22Rv1 (cell line): ENCODE results near the gene CFDP1.

Experiments
- H3K27ac ChIP-seq: fragments of 450-650 bp; 2 replicates; pipeline ENCODE4 v1.5.1; 2017
- ZFX ChIP-seq: fragments of 450-650 bp; IDR thresholded peaks from 2 replicates; pipeline ENCODE4 v1.6.1; 2017; ENCODE audit warnings: antibody characterized with exemption, borderline replicate concordance
- TF ChIP-seq, protein P1 (sequence below): fragments of 450-650 bp; IDR thresholded peaks from 2 replicates; pipeline ENCODE4 v1.5.1; 2017; ENCODE audit warnings: mild to moderate bottlenecking

The CFDP1 gene

DNA sequence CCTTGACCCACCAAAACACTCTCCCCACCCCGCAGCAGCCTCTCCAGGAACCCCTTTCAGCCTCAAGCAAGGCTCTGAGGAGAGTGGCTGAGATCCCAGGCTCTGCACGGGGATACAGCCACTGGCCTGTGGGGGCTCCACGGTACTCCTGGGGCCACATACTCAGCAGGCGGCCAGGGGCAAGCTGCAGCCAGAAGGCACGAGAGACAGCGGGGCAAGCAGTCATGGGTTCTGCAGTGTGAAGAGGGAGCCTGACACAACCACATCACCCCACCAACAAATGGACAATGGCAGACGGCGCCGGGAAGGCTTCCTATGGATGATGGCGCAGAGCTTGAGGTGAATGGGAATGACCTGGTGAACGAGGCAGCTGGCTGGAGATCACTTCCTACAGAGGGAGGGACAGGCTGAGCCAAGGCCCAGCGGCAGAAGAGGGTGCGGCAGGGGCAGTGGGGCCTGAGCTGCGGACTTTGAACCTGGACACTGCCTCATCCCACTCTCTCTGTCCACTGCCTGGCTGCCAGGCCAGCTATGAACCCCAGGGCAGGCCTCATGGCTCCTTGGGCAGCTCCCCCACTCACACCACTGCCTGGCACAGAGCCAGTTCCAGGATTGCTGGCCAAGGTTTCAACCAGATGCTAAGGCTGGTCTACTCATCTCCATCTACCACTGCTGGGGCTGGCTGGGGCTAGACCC lies 171.1 kb downstream of the CFDP1 start:
- TF ChIP-seq ZFX = no peak
- TF ChIP-seq, protein P1, sequence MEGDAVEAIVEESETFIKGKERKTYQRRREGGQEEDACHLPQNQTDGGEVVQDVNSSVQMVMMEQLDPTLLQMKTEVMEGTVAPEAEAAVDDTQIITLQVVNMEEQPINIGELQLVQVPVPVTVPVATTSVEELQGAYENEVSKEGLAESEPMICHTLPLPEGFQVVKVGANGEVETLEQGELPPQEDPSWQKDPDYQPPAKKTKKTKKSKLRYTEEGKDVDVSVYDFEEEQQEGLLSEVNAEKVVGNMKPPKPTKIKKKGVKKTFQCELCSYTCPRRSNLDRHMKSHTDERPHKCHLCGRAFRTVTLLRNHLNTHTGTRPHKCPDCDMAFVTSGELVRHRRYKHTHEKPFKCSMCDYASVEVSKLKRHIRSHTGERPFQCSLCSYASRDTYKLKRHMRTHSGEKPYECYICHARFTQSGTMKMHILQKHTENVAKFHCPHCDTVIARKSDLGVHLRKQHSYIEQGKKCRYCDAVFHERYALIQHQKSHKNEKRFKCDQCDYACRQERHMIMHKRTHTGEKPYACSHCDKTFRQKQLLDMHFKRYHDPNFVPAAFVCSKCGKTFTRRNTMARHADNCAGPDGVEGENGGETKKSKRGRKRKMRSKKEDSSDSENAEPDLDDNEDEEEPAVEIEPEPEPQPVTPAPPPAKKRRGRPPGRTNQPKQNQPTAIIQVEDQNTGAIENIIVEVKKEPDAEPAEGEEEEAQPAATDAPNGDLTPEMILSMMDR = no peak
- H3K27ac ChIP-seq = no peak overlapping the region

DNA sequence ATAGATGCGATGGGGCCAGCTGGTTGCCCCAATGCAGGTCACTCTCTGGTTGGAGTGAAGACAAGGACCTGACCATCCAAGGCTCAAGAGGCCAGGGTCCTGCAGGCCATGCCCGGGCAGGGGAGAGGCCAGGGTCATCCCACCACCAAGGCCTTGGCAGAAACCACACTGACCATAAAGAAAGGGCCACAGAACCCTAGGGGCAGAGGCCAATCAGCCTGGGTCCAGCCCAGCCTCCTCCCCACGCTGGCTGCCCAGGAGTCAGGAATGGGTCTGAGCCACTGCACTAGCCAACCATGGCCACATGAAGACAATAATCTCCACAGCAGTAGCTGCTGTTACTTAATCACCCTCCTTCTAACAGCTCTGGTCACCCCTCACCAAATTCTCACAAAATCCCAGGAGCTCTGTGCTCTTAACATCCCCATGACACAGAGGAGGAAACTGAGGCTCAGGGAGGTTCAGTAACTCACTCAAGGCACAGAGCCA lies 171.7 kb downstream of the CFDP1 start:
- TF ChIP-seq ZFX = no peak
- TF ChIP-seq, protein P1 = no peak
- no peak overlapping the region for H3K27ac ChIP-seq

DNA sequence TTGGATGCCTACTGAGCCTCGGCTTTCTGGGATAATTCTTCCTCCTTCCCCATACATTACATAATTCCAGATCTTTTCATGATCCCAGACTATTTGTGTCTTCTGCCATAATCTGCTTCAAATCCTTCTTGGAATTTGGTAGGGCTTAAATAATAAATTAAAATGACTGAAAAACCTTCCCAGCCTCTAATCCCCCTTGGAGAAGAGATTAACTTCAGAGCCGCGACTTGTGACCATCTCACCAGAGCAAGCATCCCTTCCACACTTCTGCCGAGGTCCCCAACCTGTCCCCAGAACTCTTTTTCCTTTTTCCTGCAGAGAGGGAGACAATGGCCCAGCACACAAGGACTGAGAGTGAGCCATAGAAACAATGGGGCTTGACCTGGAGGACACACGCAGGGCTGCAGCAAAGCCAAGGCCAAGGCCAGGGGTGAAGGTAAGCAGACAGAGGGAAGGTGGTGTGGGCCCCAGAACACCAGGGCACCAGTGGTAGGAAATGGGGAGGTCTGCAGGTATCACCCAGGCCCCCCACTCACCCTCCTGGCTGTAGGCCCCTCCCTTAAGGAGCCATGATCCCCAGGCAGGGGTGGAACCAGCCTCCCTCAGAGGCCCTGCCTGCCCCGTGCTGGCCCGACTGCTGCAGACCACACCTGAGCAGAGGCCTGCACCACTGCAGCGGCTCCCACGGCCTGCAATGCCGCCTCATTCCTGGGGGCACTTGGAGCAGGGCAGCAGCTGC lies 172.3 kb downstream of the CFDP1 start:
- TF ChIP-seq, protein P1 = no peak
- TF ChIP-seq ZFX = no peak
- no peak overlapping the region for H3K27ac ChIP-seq

DNA sequence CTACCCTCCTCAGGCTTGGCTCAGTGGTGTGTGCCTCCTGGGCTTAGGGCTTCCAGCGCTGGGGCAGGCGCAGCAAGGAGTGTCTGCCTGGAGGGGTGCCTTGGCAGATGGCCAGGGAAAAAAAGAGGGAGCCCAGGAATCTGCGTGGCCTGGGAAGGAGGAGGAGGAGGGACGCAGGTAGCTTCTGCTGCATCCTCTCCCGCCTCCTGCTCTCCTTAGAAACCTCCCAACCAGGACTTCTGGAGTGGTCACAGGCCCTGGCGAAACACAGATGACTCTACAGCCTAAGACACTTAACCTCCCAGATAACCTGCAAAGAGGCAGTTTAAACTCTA lies 174.5 kb downstream of the CFDP1 start:
- no peak overlapping the region for H3K27ac ChIP-seq
- TF ChIP-seq, protein P1 = no peak
- no peak for TF ChIP-seq ZFX

DNA sequence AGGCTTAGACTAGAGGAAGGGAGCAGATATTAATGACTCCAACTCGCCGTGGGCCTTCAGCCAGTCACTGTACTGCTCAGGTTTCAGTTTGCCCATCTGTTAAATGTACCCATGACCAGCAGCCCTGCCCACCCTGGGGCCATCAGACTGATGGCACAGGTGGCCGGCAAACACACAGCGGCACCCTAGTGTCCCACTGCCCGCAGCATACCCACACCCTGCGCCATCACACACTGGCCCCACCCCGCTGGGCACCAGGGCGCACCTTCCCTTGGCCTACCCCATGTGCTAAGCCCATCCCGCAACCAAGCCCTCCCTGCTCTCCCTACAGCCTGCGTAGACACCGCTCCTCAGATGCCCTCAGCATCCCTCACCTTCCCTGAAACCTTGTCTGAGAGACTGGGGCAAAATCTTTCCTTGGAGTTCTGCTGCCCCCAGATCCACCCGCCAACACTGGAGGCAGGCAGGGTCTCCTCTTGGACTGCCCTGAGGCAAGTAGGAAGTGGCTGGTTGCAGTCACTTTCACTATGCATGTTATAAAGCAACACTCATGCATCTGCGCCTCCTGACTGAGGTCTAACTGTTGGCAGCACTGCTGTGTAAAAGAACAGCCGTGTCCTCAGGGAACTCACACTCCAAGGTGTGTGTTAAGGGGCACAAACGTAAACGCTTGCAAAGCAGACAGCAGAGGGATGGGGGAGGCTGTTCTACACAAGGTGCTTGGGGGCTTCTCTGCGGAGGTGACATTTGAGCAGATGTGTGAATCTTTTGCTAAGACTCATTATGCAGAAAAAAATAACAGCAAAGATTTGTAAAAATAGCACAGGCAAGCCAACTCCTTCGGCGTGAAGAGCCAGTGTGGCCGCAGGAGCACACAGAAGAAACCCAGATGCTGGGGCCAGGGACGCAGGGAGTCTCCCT lies 175.2 kb downstream of the CFDP1 start:
- TF ChIP-seq, protein P1 = no peak
- no peak for TF ChIP-seq ZFX
- no peak overlapping the region for H3K27ac ChIP-seq

DNA sequence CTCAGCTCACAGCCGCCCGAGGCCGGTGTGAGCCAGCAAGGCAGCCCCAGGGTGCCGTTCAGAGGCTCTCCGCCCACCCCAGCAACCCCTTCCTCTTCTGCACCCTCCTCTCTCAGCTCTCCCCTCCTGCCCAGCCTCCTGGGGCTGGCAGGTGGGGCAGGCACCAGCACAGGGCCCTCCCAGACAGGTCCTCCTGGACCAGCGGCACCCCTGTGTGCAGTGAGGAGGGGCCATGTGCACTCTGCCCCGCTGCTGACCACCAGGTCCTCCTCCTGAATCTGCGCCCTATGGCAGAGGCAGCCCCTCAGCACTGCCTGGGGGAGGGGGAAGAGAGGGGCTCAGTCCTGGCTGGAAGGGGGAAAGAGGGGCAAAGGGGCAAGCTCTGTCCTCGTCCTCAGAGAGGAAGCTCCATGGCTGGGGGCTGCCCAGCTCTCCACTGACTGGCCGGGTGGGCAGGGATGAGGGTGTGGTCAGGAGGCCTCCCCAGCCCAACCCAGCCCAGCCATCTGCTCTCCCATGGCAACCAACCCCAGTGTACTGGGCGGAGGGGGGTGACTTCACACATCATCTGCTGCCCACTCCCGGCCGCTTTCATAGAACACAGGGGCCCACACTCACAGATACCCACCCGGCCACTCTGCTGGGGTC lies 176.5 kb downstream of the CFDP1 start:
- no peak overlapping the region for H3K27ac ChIP-seq
- no peak for TF ChIP-seq ZFX
- TF ChIP-seq, protein P1 = no peak
